H9 (cell line): ENCODE data around the gene DYNC2H1. TPM values are rescaled to one million over a fixed set of nuclear protein-coding genes. Genes with fewer than 3 reads are reported as not detected.
A peak's percentile ranks its signal among the peaks of the same experiment; 100 is the strongest.

Experiments
- DNase-seq: peaks from one replicate; pipeline ENCODE4 v3.0.0-alpha.2; 2017
- H2AFZ ChIP-seq: one replicate; pipeline ENCODE4 v1.6.1; 2013; ENCODE audit warnings: mild to moderate bottlenecking, low read length, control low read depth, moderate library complexity
- H2AK5ac ChIP-seq: 2 replicates; pipeline ENCODE4 v1.6.1; 2013; ENCODE audit warnings: low read length, control low read depth, mixed read lengths; ENCODE audit not compliant: insufficient read length
- H2BK120ac ChIP-seq: one replicate; pipeline ENCODE4 v1.6.1; 2013; ENCODE audit warnings: low read depth, mild to moderate bottlenecking, low read length, control low read depth, inconsistent platforms; ENCODE audit not compliant: poor library complexity, severe bottlenecking
- H2BK12ac ChIP-seq: 2 replicates; pipeline ENCODE4 v1.6.1; 2013; ENCODE audit warnings: low read length, control low read depth, mixed read lengths, low read depth; ENCODE audit not compliant: insufficient read length
- H2BK15ac ChIP-seq: 2 replicates; pipeline ENCODE4 v1.6.1; 2013; ENCODE audit warnings: low read depth, low read length, control low read depth
- H2BK20ac ChIP-seq: one replicate; pipeline ENCODE4 v1.6.1; 2013; ENCODE audit warnings: low read depth, mild to moderate bottlenecking, low read length, control low read depth, inconsistent platforms; ENCODE audit not compliant: poor library complexity, severe bottlenecking
- H2BK5ac ChIP-seq: 2 replicates; pipeline ENCODE4 v1.6.1; 2013; ENCODE audit warnings: low read length, control low read depth, mixed read lengths; ENCODE audit not compliant: insufficient read length
- H3K14ac ChIP-seq: 2 replicates; pipeline ENCODE4 v1.6.1; 2013; ENCODE audit warnings: low read length, control low read depth; ENCODE audit not compliant: insufficient read depth
- H3K18ac ChIP-seq: 2 replicates; pipeline ENCODE4 v1.6.1; 2013; ENCODE audit warnings: low read depth, mild to moderate bottlenecking, mixed read lengths, low read length, control low read depth; ENCODE audit not compliant: insufficient read length
- H3K23ac ChIP-seq: 2 replicates; pipeline ENCODE4 v1.6.1; 2013; ENCODE audit warnings: low read length, control low read depth, mixed read lengths, low read depth; ENCODE audit not compliant: insufficient read length
- H3K23me2 ChIP-seq: 2 replicates; pipeline ENCODE4 v1.6.1; 2013; ENCODE audit warnings: low read depth, mild to moderate bottlenecking, mixed read lengths, low read length, control low read depth; ENCODE audit not compliant: insufficient read length, poor library complexity, severe bottlenecking
- H3K27ac ChIP-seq: 2 replicates; pipeline ENCODE4 v1.5.1; 2013; ENCODE audit warnings: low read length, control low read depth, mixed read lengths, low read depth; ENCODE audit not compliant: insufficient read length
- H3K27me3 ChIP-seq: 2 replicates; pipeline ENCODE4 v1.6.1; 2013; ENCODE audit warnings: low read length, control low read depth, inconsistent platforms; ENCODE audit not compliant: insufficient read depth
- H3K4ac ChIP-seq: 2 replicates; pipeline ENCODE4 v1.6.1; 2013; ENCODE audit warnings: low read depth, mild to moderate bottlenecking, control low read depth, inconsistent platforms, low read length, moderate library complexity
- H3K4me1 ChIP-seq: 2 replicates; pipeline ENCODE4 v1.6.1; 2013; ENCODE audit warnings: low read length, control low read depth, inconsistent platforms; ENCODE audit not compliant: insufficient read depth
- H3K4me2 ChIP-seq: 2 replicates; pipeline ENCODE4 v1.6.1; 2013; ENCODE audit warnings: low read length, control low read depth, mixed read lengths; ENCODE audit not compliant: insufficient read length, insufficient read depth
- H3K56ac ChIP-seq: 2 replicates; pipeline ENCODE4 v1.6.1; 2013; ENCODE audit warnings: low read depth, mild to moderate bottlenecking, mixed read lengths, low read length, control low read depth; ENCODE audit not compliant: insufficient read length
- H3K79me1 ChIP-seq: 2 replicates; pipeline ENCODE4 v1.6.1; 2013; ENCODE audit warnings: low read depth, mild to moderate bottlenecking, moderate library complexity, low read length, control low read depth, inconsistent platforms; ENCODE audit not compliant: insufficient read depth, poor library complexity, severe bottlenecking
- H3K79me2 ChIP-seq: 2 replicates; pipeline ENCODE4 v1.6.1; 2013; ENCODE audit warnings: low read length, control low read depth, inconsistent platforms; ENCODE audit not compliant: insufficient read depth
- H3K9ac ChIP-seq: 2 replicates; pipeline ENCODE4 v1.6.1; 2013; ENCODE audit warnings: low read length, control low read depth, mixed read lengths; ENCODE audit not compliant: insufficient read length; ENCODE audit errors: extremely low read depth
- H3K9me3 ChIP-seq: one replicate; pipeline ENCODE4 v1.6.1; 2013; ENCODE audit warnings: low read depth, low read length, inconsistent platforms; ENCODE audit not compliant: control insufficient read depth
- H3T11ph ChIP-seq: one replicate; pipeline ENCODE4 v1.6.1; 2013; ENCODE audit warnings: mild to moderate bottlenecking, low read length, control low read depth, inconsistent platforms
- H4K20me1 ChIP-seq: one replicate; pipeline ENCODE4 v1.6.1; 2013; ENCODE audit not compliant: control insufficient read depth, insufficient read length, insufficient read depth
- H4K5ac ChIP-seq: 2 replicates; pipeline ENCODE4 v1.6.1; 2013; ENCODE audit warnings: low read depth, mild to moderate bottlenecking, mixed read lengths, low read length, control low read depth; ENCODE audit not compliant: insufficient read length
- H4K8ac ChIP-seq: replicated peaks from 2 replicates; pipeline ENCODE4 v1.6.1; 2013; ENCODE audit warnings: low read length, control low read depth, mixed read lengths, low read depth; ENCODE audit not compliant: insufficient read length
- H4K91ac ChIP-seq: 2 replicates; pipeline ENCODE4 v1.6.1; 2013; ENCODE audit warnings: low read depth, mild to moderate bottlenecking, moderate library complexity, mixed read lengths, low read length, control low read depth; ENCODE audit not compliant: insufficient read length
- H3K27ac Mint-ChIP-seq, 3 experiments: 2 replicates in 2 of 3; 3 replicates in 1 of 3; pipeline ENCODE4 v1.8.0; 2020 to 2021; ENCODE audit warnings: mixed read lengths in 3 of 3, mild to moderate bottlenecking in 1 of 3, moderate library complexity in 1 of 3
- H3K27me3 Mint-ChIP-seq: 2 replicates; pipeline ENCODE4 v1.8.0; 2021; ENCODE audit warnings: low read depth, mild to moderate bottlenecking, moderate library complexity, mixed read lengths
- H3K36me3 Mint-ChIP-seq, 3 experiments: 2 replicates in 2 of 3; 3 replicates in 1 of 3; pipeline ENCODE4 v1.8.0; 2020 to 2021; ENCODE audit warnings: low read depth in 3 of 3, mixed read lengths in 3 of 3; ENCODE audit not compliant: insufficient read depth in 1 of 3
- H3K4me1 Mint-ChIP-seq, 2 experiments: 2 replicates each; pipeline ENCODE4 v1.8.0; 2020; ENCODE audit warnings: mixed read lengths in 2 of 2
- H3K4me3 Mint-ChIP-seq, 2 experiments: 2 replicates in 1 of 2; 3 replicates in 1 of 2; pipeline ENCODE4 v1.8.0; 2020 to 2021; ENCODE audit warnings: mild to moderate bottlenecking in 2 of 2, mixed read lengths in 2 of 2, moderate library complexity in 1 of 2
- H3K9me3 Mint-ChIP-seq, 2 experiments: 2 replicates in 1 of 2; 3 replicates in 1 of 2; pipeline ENCODE4 v1.8.0; 2020; ENCODE audit warnings: mild to moderate bottlenecking in 2 of 2, mixed read lengths in 2 of 2, moderate library complexity in 1 of 2
- WGBS: extraction: QIAGEN DNeasy Blood & Tissue Kit; methylation state at CpG from one replicate; pipeline ENCODE4 v1.1.7; 2013; ENCODE audit warnings: missing lambda C conversion rate, low lambda C conversion rate, mixed read lengths; ENCODE audit not compliant: insufficient read length; ENCODE audit errors: extremely low coverage; 5-methylcytosine and 5-hydroxymethylcytosine counted together
- total RNA-seq: library from RNA; stranded (reverse); gene quantifications from 2 replicates; pipeline ENCODE4 v1.2.1, GENCODE V29; 2021
- TF ChIP-seq, protein P1 (sequence below): fragments of 200-600 bp; sonication (generic); conservative IDR thresholded peaks from 3 replicates; pipeline ENCODE4 v1.8.0; 2021; ENCODE audit warnings: antibody characterized with exemption, mild to moderate bottlenecking

Gene DYNC2H1
- total RNA-seq, 1 experiment from 2014 or later = 13.2 TPM

- no peak overlapping the region for H4K91ac ChIP-seq
- H4K5ac ChIP-seq = no peak overlapping the region
- no peak overlapping the region for H3K18ac ChIP-seq
- no peak overlapping the region for H2BK120ac ChIP-seq
- no peak overlapping the region for H3K4me3 Mint-ChIP-seq
- H2AFZ ChIP-seq = no peak overlapping the region
- no peak overlapping the region for H3K4me2 ChIP-seq
- no peaks in the 10 kb centered on the region for H3K27me3 Mint-ChIP-seq
- H2BK5ac ChIP-seq = no peak overlapping the region
- WGBS = no CpG with 5 or more reads among the region's 4 CpGs
- H4K8ac ChIP-seq = no peak overlapping the region
- no peak overlapping the region for H2BK20ac ChIP-seq
- H3K27me3 ChIP-seq = no peaks in the 10 kb centered on the region
- H4K20me1 ChIP-seq = no peaks in the 10 kb centered on the region
- H2BK15ac ChIP-seq = no peak overlapping the region
- no peak overlapping the region for H3K4ac ChIP-seq
- peaks cover 3% of the 10 kb centered on the region in 2 experiments; a peak in 3 of 4 replicates for H3K4me1 Mint-ChIP-seq
- H3K9me3 ChIP-seq = no peaks in the 10 kb centered on the region
- H3K23me2 ChIP-seq = no peaks in the 10 kb centered on the region
- H3K79me1 ChIP-seq = no peaks in the 10 kb centered on the region
- no peak overlapping the region for H3K23ac ChIP-seq
- H3K27ac Mint-ChIP-seq = peak overlapping the region in 1 of 3 experiments; percentile 71; a peak in 1 of 7 replicates
- no peaks in the 10 kb centered on the region for H3K4me1 ChIP-seq
- no peak overlapping the region for H3K56ac ChIP-seq
- no peak overlapping the region for H3K9ac ChIP-seq
- TF ChIP-seq, protein P1, sequence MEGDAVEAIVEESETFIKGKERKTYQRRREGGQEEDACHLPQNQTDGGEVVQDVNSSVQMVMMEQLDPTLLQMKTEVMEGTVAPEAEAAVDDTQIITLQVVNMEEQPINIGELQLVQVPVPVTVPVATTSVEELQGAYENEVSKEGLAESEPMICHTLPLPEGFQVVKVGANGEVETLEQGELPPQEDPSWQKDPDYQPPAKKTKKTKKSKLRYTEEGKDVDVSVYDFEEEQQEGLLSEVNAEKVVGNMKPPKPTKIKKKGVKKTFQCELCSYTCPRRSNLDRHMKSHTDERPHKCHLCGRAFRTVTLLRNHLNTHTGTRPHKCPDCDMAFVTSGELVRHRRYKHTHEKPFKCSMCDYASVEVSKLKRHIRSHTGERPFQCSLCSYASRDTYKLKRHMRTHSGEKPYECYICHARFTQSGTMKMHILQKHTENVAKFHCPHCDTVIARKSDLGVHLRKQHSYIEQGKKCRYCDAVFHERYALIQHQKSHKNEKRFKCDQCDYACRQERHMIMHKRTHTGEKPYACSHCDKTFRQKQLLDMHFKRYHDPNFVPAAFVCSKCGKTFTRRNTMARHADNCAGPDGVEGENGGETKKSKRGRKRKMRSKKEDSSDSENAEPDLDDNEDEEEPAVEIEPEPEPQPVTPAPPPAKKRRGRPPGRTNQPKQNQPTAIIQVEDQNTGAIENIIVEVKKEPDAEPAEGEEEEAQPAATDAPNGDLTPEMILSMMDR = no peak
- no peak overlapping the region for H2AK5ac ChIP-seq
- DNase-seq = no peak
- H3T11ph ChIP-seq = no peak overlapping the region
- no peak overlapping the region for H3K27ac ChIP-seq
- H2BK12ac ChIP-seq = no peak overlapping the region
- H3K36me3 Mint-ChIP-seq = no peaks in the 10 kb centered on the region
- no peak overlapping the region for H3K14ac ChIP-seq
- H3K79me2 ChIP-seq = no peaks in the 10 kb centered on the region
- H3K9me3 Mint-ChIP-seq = no peaks in the 10 kb centered on the region
These were observed 341.0 kb downstream of the DYNC2H1 start for GRCh38 chr11:103450241-103450640.
